GM12878 (cell line): ENCODE data around the gene INKA1. TPM values are rescaled to one million over a fixed set of nuclear protein-coding genes. Genes with fewer than 3 reads are reported as not detected.

Experiments used
- ATAC-seq: fragments of 200-7000 bp; cut with Tn5 transposase; 3 replicates; pipeline ENCODE4 v1.9.1; 2020; ENCODE audit warnings: mild to moderate bottlenecking, moderate library complexity
- BruUV-seq: library from RNA; stranded (reverse); fragments of 400-500 nt; replicated peaks from 2 replicates; lab custom pipeline; 2021; lab: Mats Ljungman, UMichigan
- CTCF ChIA-PET: fragments of 300-600 bp; sonication (Branson Sonifier 250); formaldehyde crosslinking; extraction: SDS; loops from one replicate; lab custom pipeline; 2021; ENCODE audit warnings: inconsistent platforms; lab: Yijun Ruan, JAX
- POLR2A ChIA-PET: fragments of 350-600 bp; formaldehyde crosslinking; extraction: SDS; loops from one replicate; lab custom pipeline; 2021; ENCODE audit warnings: inconsistent platforms; lab: Charles Lee
- RAD21 ChIA-PET: fragments of 300-600 bp; sonication (Branson Sonifier 250); formaldehyde crosslinking; loops from one replicate; lab custom pipeline; 2023; ENCODE audit warnings: antibody characterized with exemption; ENCODE audit not compliant: unreplicated experiment; lab: Charles Lee
- SMC1A ChIA-PET: fragments of 300-600 bp; sonication (Branson Sonifier 250); formaldehyde crosslinking; loops from one replicate; lab custom pipeline; 2023; ENCODE audit not compliant: unreplicated experiment, uncharacterized antibody; lab: Charles Lee
- DNase-seq: peaks from one replicate; pipeline ENCODE4 v3.0.0-alpha.2; 2011; ENCODE audit warnings: low read depth, low spot score
- FAIRE-seq: peaks from 3 replicates; lab custom pipeline; 2011; peaks lifted over from hg19 to GRCh38; lab: Jason Lieb, UNC
- H2AFZ ChIP-seq: 2 replicates; pipeline ENCODE4 v1.6.0; 2011; ENCODE audit warnings: low read depth, low read length, control low read depth; ENCODE audit not compliant: control insufficient read depth
- H3K27ac ChIP-seq: 2 replicates; pipeline ENCODE4 v1.5.1; 2011; ENCODE audit warnings: control low read depth; ENCODE audit not compliant: control insufficient read depth, insufficient read depth
- H3K27me3 ChIP-seq, 2 experiments: replicated peaks in 1 of 2; 2 replicates each; pipeline versions ENCODE4 v1.6.0 to v1.6.1; 2011; ENCODE audit warnings: low read length in 1 of 2; ENCODE audit not compliant: control insufficient read depth in 2 of 2, insufficient read depth in 2 of 2
- H3K36me3 ChIP-seq, 2 experiments: 2 replicates each; pipeline ENCODE4 v1.5.1; 2011; ENCODE audit warnings: low read length in 1 of 2; ENCODE audit not compliant: control insufficient read depth in 2 of 2, insufficient read depth in 2 of 2
- H3K4me1 ChIP-seq: 2 replicates; pipeline ENCODE4 v1.6.1; 2011; ENCODE audit warnings: mild to moderate bottlenecking, low read length, moderate library complexity, mixed read lengths; ENCODE audit not compliant: control insufficient read depth, insufficient read depth
- H3K4me2 ChIP-seq: 2 replicates; pipeline ENCODE4 v1.6.0; 2011; ENCODE audit warnings: control low read depth; ENCODE audit not compliant: control insufficient read depth, insufficient read depth
- H3K4me3 ChIP-seq: fragments of 200-600 bp; sonication (generic); 2 replicates; pipeline ENCODE4 v1.5.1; 2016
- H3K79me2 ChIP-seq: 2 replicates; pipeline ENCODE4 v1.6.0; 2011; ENCODE audit warnings: low read length; ENCODE audit not compliant: control insufficient read depth, insufficient read depth
- H3K9ac ChIP-seq: 2 replicates; pipeline ENCODE4 v1.8.0; 2011; ENCODE audit warnings: low read length, control low read depth, mixed read lengths; ENCODE audit not compliant: control insufficient read depth, insufficient read depth
- H3K9me3 ChIP-seq: replicated peaks from 3 replicates; pipeline ENCODE4 v1.5.1; 2011; ENCODE audit warnings: mild to moderate bottlenecking, low read length; ENCODE audit not compliant: control insufficient read depth, insufficient read depth
- H4K20me1 ChIP-seq: 2 replicates; pipeline ENCODE4 v1.6.0; 2011; ENCODE audit not compliant: control insufficient read depth, insufficient read depth
- BHLHE40 ChIP-seq, 2 experiments: fragments of 450-650 bp in 1 of 2; IDR thresholded peaks; 2 replicates each; pipeline ENCODE4 v1.6.1; 2011 to 2017; ENCODE audit warnings: low read depth in 2 of 2, borderline replicate concordance in 1 of 2, improper control_type of control experiment in 1 of 2, low read length in 1 of 2, mild to moderate bottlenecking in 1 of 2
- CBX5 ChIP-seq: sonication (generic); IDR thresholded peaks from 2 replicates; pipeline ENCODE4 v1.6.1; 2016; ENCODE audit warnings: low read depth, moderate library complexity, mild to moderate bottlenecking, inconsistent platforms
- CREB1 ChIP-seq: IDR thresholded peaks from 2 replicates; pipeline ENCODE4 v1.6.1; 2012; ENCODE audit warnings: low read depth, mild to moderate bottlenecking, inconsistent platforms
- DPF2 ChIP-seq: fragments of 450-650 bp; IDR thresholded peaks from 2 replicates; pipeline ENCODE4 v1.6.1; 2017; ENCODE audit warnings: mild to moderate bottlenecking
- IRF3 ChIP-seq: fragments of 450-650 bp; IDR thresholded peaks from 2 replicates; pipeline ENCODE4 v1.6.1; 2014; ENCODE audit warnings: mild to moderate bottlenecking
- NFIC ChIP-seq: IDR thresholded peaks from 2 replicates; pipeline ENCODE4 v1.6.1; 2012; ENCODE audit warnings: low read depth, mild to moderate bottlenecking, inconsistent platforms, low read length, moderate library complexity
- NKRF ChIP-seq: fragments of 450-650 bp; conservative IDR thresholded peaks from 2 replicates; pipeline ENCODE4 v1.6.1; 2017; ENCODE audit warnings: mild to moderate bottlenecking, moderate library complexity
- PKNOX1 ChIP-seq: fragments of 450-650 bp; IDR thresholded peaks from 2 replicates; pipeline ENCODE4 v1.6.1; 2016; ENCODE audit warnings: mild to moderate bottlenecking
- RUNX3 ChIP-seq: IDR thresholded peaks from 2 replicates; pipeline ENCODE4 v1.6.1; 2012; ENCODE audit warnings: low read length, inconsistent platforms
- STAT1 ChIP-seq: fragments of 450-650 bp; conservative IDR thresholded peaks from 2 replicates; pipeline ENCODE4 v1.6.1; 2014; ENCODE audit warnings: antibody characterized with exemption, mild to moderate bottlenecking
- YY1 ChIP-seq: IDR thresholded peaks from 2 replicates; pipeline ENCODE4 v1.6.1; 2011; ENCODE audit warnings: low read depth, mild to moderate bottlenecking, low read length
- ZBTB33 ChIP-seq: fragments of 450-650 bp; IDR thresholded peaks from 2 replicates; pipeline ENCODE4 v1.6.1; 2017; ENCODE audit warnings: mild to moderate bottlenecking
- ZNF622 ChIP-seq: fragments of 450-650 bp; IDR thresholded peaks from 2 replicates; pipeline ENCODE4 v1.6.1; 2017; ENCODE audit warnings: mild to moderate bottlenecking, inconsistent platforms
- WGBS: methylation state at CpG from one replicate; pipeline ENCODE4 v1.1.6; 2016; ENCODE audit warnings: low lambda C conversion rate; ENCODE audit not compliant: insufficient replicate concordance, insufficient coverage; ENCODE audit errors: missing lambda C conversion rate; 5-methylcytosine and 5-hydroxymethylcytosine counted together
- in situ Hi-C: fragments of 300-500 bp; cut with MboI; formaldehyde crosslinking; loops from 9 replicates; pipeline ENCODE4 v1.14.3; 2018; ENCODE audit warnings: mixed read lengths
- intact Hi-C: fragments of 100-400 bp; cut with micrococcal nuclease; formaldehyde crosslinking; loops from one replicate; pipeline ENCODE4 v1.14.2; 2022; ENCODE audit not compliant: unreplicated experiment
- polyA plus RNA-seq, 11 experiments: library from polyadenylated mRNA; depleted of rRNA in 4 of 11; unstranded in 6 of 11; stranded (reverse) in 5 of 11; fragments of >200 nt; fragmentation: Nextera tagmentation in 4 of 11; fragmentation: Illumina TruSeq in 1 of 11; extraction: Ambion mirVana in 4 of 11; extraction: Trizol in 1 of 11; gene quantifications; 1 replicate in 1 of 11; 2 replicates in 10 of 11; pipeline versions ENCODE4 v1.2.1 to v1.2.3, GENCODE V29; 2011 to 2016; ENCODE audit warnings: inconsistent platforms in 2 of 11, missing spikeins in 2 of 11, low read depth in 1 of 11
- total RNA-seq, 4 experiments: library from RNA; depleted of rRNA in 3 of 4; stranded (reverse); fragments of >200 nt in 3 of 4; fragmentation: Illumina TruSeq in 1 of 4; extraction: Trizol in 1 of 4; gene quantifications; 2 replicates each; pipeline versions ENCODE4 v1.2.1 to v1.2.3, GENCODE V29; 2013 to 2021

Gene INKA1
- total and polyA plus RNA-seq, 10 of the 15 experiments (the other 5 are each of a cell fraction or from before 2014, with no cell fraction given), result 0.32 to 10.5 (median 4.9) TPM

- TF ChIP-seq ZBTB33 (no peak), CBX5 (no peak), IRF3 (no peak), BHLHE40 (IDR thresholded peaks at IDR 0.05; ENCODE audit: borderline replicate concordance in 1 of 2, low read depth in 2 of 2, low read length in 1 of 2) (no peak), RUNX3 (no peak), PKNOX1 (no peak)
Observed at GRCh38 chr3:49841126-49841696, 38.1 kb downstream of the INKA1 start (continued).

GRCh38 chr3:49841806-49842205, 38.7 kb downstream of the INKA1 start:
- DNase-seq (no peak), ATAC-seq (no peak), FAIRE-seq (no peak)
- H3K36me3 ChIP-seq, result peaks cover 19 to 24% of the 10 kb centered on the region in 2 experiments
- WGBS, result 91% methylated on average over 7 of the region's 7 CpGs
- H3K4me2 ChIP-seq, result no peak overlapping the region
- BruUV-seq, result no TSS peak
- in situ Hi-C loops (no loop called here), intact Hi-C loops (loop anchor here (1.0 kb wide), 1 partner anchor 64 kb away; no protein-coding TSS in a partner anchor)
- no peaks in the 10 kb centered on the region for H3K27me3 ChIP-seq
- H3K27ac ChIP-seq, result no peak overlapping the region
- H3K9ac ChIP-seq, result no peak overlapping the region
- no peak overlapping the region for H2AFZ ChIP-seq
- H4K20me1 ChIP-seq, result no peaks in the 10 kb centered on the region
- H3K4me1 ChIP-seq, result no peaks in the 10 kb centered on the region
- ChIA-PET SMC1A (interaction anchor here (1.1 to 7.5 kb wide), 3 partner anchors 38 to 64 kb away, joined by 5 to 146 read pairs (median 5); partner anchors contain the start of genes CDHR4 and INKA1), POLR2A (no interaction called here), RAD21 (interaction anchor here (1.0 to 7.0 kb wide), 4 partner anchors 28 to 64 kb away, joined by 3 to 182 read pairs (median 6); partner anchors contain the start of genes CDHR4, INKA1 and UBA7), CTCF (interaction anchor here (0.6 to 14.1 kb wide), 11 partner anchors 9 to 302 kb away, joined by 3 to 327 read pairs (median 3); partner anchors contain the start of genes AMIGO3, CDHR4, INKA1 and IP6K1)
- no peaks in the 10 kb centered on the region for H3K79me2 ChIP-seq
- no peak overlapping the region for H3K4me3 ChIP-seq
- no peaks in the 10 kb centered on the region for H3K9me3 ChIP-seq
- no peak for TF ChIP-seq YY1
- no peak for TF ChIP-seq DPF2
- TF ChIP-seq CREB1, result no peak
- no peak for TF ChIP-seq NKRF
- TF ChIP-seq NFIC, result no peak
- no peak for TF ChIP-seq STAT1
- no peak for TF ChIP-seq ZNF622
